A673 (cell line): ENCODE measurements around the gene TGFBR1. TPM values are rescaled to one million over a fixed set of nuclear protein-coding genes. Genes with fewer than 3 reads are reported as not detected.
"Not testable (repeated sequence)": the region's sequence is repeated elsewhere in the genome, so short reads cannot be mapped to it uniquely, and the experiment has no call there.

ENCODE experiments used
- BruUV-seq: library from RNA; stranded (reverse); fragments of 400-500 nt; replicated peaks from 2 replicates; lab custom pipeline; 2021; lab: Mats Ljungman, UMichigan
- CTCF ChIA-PET: fragments of 300-600 bp; sonication (Branson Sonifier 250); formaldehyde crosslinking; loops from one replicate; lab custom pipeline; 2022; ENCODE audit warnings: antibody characterized with exemption; lab: Charles Lee
- POLR2A ChIA-PET: fragments of 300-600 bp; sonication (Branson Sonifier 250); formaldehyde crosslinking; loops from one replicate; lab custom pipeline; 2022; ENCODE audit warnings: antibody characterized with exemption; ENCODE audit not compliant: low non-redundant PET; lab: Charles Lee
- DNase-seq: peaks from one replicate; pipeline ENCODE4 v3.0.0-alpha.2; 2015; ENCODE audit warnings: low spot score
- H3K27ac ChIP-seq: fragments of 200-600 bp; sonication (generic); 2 replicates; pipeline ENCODE4 v1.5.1; 2016; ENCODE audit warnings: mixed run types, low read depth, mild to moderate bottlenecking, mixed read lengths, antibody characterized with exemption, low read length; ENCODE audit not compliant: poor library complexity, severe bottlenecking
- H3K27me3 ChIP-seq: fragments of 200-600 bp; sonication (generic); replicated peaks from 2 replicates; pipeline ENCODE4 v1.6.1; 2017; ENCODE audit warnings: mixed run types, low read depth, mild to moderate bottlenecking, mixed read lengths, antibody characterized with exemption, low read length; ENCODE audit not compliant: insufficient read depth, poor library complexity
- H3K36me3 ChIP-seq: fragments of 200-600 bp; sonication (generic); 2 replicates; pipeline ENCODE4 v1.6.1; 2016; ENCODE audit warnings: mixed run types, mild to moderate bottlenecking, mixed read lengths, antibody characterized with exemption, low read length; ENCODE audit not compliant: insufficient read depth, poor library complexity, severe bottlenecking
- H3K4me1 ChIP-seq: fragments of 200-600 bp; sonication (generic); 2 replicates; pipeline ENCODE4 v1.6.1; 2017; ENCODE audit warnings: mixed run types, mild to moderate bottlenecking, mixed read lengths, antibody characterized with exemption, low read length; ENCODE audit not compliant: insufficient read depth, poor library complexity, severe bottlenecking
- H3K4me3 ChIP-seq: fragments of 200-600 bp; sonication (generic); 2 replicates; pipeline ENCODE4 v1.5.1; 2016; ENCODE audit warnings: low read depth, mixed run types, mild to moderate bottlenecking, mixed read lengths, low read length; ENCODE audit not compliant: poor library complexity, severe bottlenecking
- H3K9me3 ChIP-seq: fragments of 200-600 bp; sonication (generic); 2 replicates; pipeline ENCODE4 v1.6.1; 2016; ENCODE audit warnings: mixed run types, low read depth, mild to moderate bottlenecking, mixed read lengths, antibody characterized with exemption, low read length; ENCODE audit not compliant: poor library complexity, severe bottlenecking
- EZH2 ChIP-seq: fragments of 200-600 bp; sonication (generic); IDR thresholded peaks from 2 replicates; pipeline ENCODE4 v1.6.1; 2017; ENCODE audit warnings: borderline replicate concordance, low read depth, mild to moderate bottlenecking, mixed read lengths, antibody characterized with exemption, low read length; ENCODE audit not compliant: poor library complexity, severe bottlenecking
- intact Hi-C: fragments of 100-400 bp; cut with micrococcal nuclease; formaldehyde crosslinking; loops from one replicate; pipeline ENCODE4 v1.10.0; 2022; ENCODE audit not compliant: unreplicated experiment
- total RNA-seq: library from RNA; stranded (reverse); gene quantifications from 2 replicates; pipeline ENCODE4 v1.2.3, GENCODE V29; 2021
- TF ChIP-seq, protein P1 (sequence below): fragments of 300-800, 200-600 bp; sonication (generic); conservative IDR thresholded peaks from 2 replicates; pipeline ENCODE4 v1.5.1; 2017; ENCODE audit warnings: low read depth, mild to moderate bottlenecking, antibody characterized with exemption, low read length, moderate library complexity, mixed read lengths

The TGFBR1 gene
- total RNA-seq, 1 experiment from 2014 or later: 3.5 TPM

DNA sequence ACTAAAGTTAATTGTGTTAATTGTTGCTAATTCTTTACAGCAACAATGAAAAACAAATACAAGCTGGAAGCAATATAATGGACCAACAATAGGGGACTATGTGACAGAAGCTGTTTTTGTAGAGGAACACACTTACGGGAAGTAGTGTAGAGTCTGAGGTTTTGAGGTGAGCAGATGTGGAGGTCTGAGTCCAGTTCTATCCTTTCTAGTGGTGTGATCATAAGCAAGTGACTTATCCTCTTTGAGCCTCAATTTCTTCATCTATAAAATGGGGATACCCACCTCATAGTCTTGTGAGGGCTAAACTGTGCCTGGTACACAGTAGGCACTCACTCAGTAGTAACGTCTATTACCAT, 88.5 kb downstream of the TGFBR1 start:
- ChIA-PET CTCF (no interaction called here), POLR2A (no interaction called here)
- Histone ChIP-seq H3K27ac (no peak overlapping the region), H3K4me3 (no peak overlapping the region), H3K9me3 (no peaks in the 10 kb centered on the region), H3K36me3 (no peaks in the 10 kb centered on the region), H3K27me3 (no peaks in the 10 kb centered on the region), H3K4me1 (no peaks in the 10 kb centered on the region)
- BruUV-seq: no TSS peak
- DNase-seq: no peak
- no peak for TF ChIP-seq EZH2
- TF ChIP-seq, protein P1, sequence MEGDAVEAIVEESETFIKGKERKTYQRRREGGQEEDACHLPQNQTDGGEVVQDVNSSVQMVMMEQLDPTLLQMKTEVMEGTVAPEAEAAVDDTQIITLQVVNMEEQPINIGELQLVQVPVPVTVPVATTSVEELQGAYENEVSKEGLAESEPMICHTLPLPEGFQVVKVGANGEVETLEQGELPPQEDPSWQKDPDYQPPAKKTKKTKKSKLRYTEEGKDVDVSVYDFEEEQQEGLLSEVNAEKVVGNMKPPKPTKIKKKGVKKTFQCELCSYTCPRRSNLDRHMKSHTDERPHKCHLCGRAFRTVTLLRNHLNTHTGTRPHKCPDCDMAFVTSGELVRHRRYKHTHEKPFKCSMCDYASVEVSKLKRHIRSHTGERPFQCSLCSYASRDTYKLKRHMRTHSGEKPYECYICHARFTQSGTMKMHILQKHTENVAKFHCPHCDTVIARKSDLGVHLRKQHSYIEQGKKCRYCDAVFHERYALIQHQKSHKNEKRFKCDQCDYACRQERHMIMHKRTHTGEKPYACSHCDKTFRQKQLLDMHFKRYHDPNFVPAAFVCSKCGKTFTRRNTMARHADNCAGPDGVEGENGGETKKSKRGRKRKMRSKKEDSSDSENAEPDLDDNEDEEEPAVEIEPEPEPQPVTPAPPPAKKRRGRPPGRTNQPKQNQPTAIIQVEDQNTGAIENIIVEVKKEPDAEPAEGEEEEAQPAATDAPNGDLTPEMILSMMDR: no peak
- intact Hi-C loops: no loop called here

DNA sequence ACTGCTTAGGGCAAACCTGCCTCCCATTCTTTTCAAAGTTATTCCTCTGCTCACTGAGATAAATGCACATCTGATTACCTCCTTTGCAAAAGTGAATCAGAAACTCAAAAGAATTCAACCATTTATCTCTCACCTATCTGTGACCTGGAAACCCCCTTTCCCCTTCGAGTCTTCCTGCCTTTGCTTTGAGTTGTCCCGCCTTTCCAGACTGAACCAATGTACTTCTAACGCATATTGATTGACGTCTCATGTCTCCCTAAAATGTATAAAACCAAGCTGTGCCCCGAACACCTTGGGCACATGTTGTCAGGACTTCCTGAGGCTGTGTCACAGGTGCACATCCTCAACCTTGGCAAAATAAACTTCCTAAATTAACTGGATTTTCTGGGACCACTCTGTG, 91.6 kb downstream of the TGFBR1 start:
- intact Hi-C loops, H3K4me1 ChIP-seq, H3K4me3 ChIP-seq, H3K36me3 ChIP-seq, H3K27ac ChIP-seq, DNase-seq, BruUV-seq, H3K27me3 ChIP-seq, POLR2A ChIA-PET, CTCF ChIA-PET, H3K9me3 ChIP-seq: not testable (repeated sequence)

DNA sequence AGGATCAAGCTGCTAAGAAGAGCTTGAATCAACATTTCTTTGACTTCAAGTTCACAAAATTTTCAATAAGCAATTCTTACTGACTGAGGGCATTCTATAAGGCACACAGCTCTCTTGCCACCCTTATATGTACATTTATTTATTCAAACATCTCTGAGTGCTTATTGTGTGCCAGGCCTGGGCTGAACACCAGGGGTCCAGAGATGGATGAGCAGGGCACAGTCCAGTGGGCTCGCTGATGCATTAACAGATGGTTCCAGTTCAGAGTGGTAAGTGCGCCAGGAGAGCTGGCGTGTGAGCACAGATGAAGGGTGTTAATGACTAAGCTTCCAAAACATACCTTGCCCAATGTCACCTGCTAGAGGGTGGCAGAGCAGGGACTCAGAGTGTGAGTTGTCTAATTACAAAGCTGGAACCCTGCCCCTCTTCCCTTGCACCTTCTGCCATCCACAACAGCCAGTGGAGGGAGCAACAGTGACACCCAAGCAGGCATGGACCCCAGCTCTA, 92.3 kb downstream of the TGFBR1 start:
- Histone ChIP-seq H3K27ac (no peak overlapping the region), H3K27me3 (no peaks in the 10 kb centered on the region), H3K36me3 (no peaks in the 10 kb centered on the region), H3K4me3 (no peak overlapping the region), H3K9me3 (no peaks in the 10 kb centered on the region), H3K4me1 (no peaks in the 10 kb centered on the region)
- no peak for DNase-seq
- intact Hi-C loops: no loop called here
- ChIA-PET POLR2A (no interaction called here), CTCF (no interaction called here)
- TF ChIP-seq, protein P1: no peak
- TF ChIP-seq EZH2: no peak
- BruUV-seq: no TSS peak

DNA sequence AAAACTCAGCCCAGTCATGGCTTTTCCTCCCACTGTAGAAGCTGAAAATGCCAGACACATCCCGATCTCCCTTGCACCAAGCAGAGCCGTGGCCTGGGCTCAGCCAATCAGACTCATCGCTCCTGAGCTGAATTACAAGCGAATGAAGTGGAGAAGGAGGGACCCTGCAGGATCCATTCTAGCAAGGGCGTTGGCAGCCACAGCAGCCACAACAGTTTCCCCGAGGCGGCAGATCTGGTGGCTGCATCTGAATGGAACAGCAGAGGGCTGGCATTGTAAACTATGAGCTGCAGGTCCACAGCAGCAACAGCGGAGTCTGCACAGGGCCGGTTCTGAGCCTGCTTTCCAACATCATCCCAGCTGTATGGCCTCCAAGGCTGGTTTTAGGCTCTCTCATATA, 93.1 kb downstream of the TGFBR1 start:
- no peaks in the 10 kb centered on the region for H3K9me3 ChIP-seq
- CTCF ChIA-PET: no interaction called here
- no peak overlapping the region for H3K4me3 ChIP-seq
- DNase-seq: no peak
- no TSS peak for BruUV-seq
- intact Hi-C loops: no loop called here
- H3K27me3 ChIP-seq: no peaks in the 10 kb centered on the region
- TF ChIP-seq, protein P1: no peak
- TF ChIP-seq EZH2: no peak
- H3K36me3 ChIP-seq: no peaks in the 10 kb centered on the region
- POLR2A ChIA-PET: no interaction called here
- H3K27ac ChIP-seq: no peak overlapping the region
- no peaks in the 10 kb centered on the region for H3K4me1 ChIP-seq
